Left forelimb (tissue), 1 donor: ENCODE measurements around the gene ALDOC.

ENCODE experiments used
- DNase-seq: peaks from one replicate; pipeline ENCODE4 v3.0.0-alpha.2; 2018; ENCODE audit warnings: low spot score

Gene ALDOC

GRCh38 chr17:28552176-28552999, 24.3 kb downstream of the ALDOC start, which contains the start of gene UNC119:
TSS of gene UNC119 (minus strand) at chr17:28552624. CDS start at chr17:28552557, 67 bp downstream.
- peak; percentile 90 for DNase-seq

DNA sequence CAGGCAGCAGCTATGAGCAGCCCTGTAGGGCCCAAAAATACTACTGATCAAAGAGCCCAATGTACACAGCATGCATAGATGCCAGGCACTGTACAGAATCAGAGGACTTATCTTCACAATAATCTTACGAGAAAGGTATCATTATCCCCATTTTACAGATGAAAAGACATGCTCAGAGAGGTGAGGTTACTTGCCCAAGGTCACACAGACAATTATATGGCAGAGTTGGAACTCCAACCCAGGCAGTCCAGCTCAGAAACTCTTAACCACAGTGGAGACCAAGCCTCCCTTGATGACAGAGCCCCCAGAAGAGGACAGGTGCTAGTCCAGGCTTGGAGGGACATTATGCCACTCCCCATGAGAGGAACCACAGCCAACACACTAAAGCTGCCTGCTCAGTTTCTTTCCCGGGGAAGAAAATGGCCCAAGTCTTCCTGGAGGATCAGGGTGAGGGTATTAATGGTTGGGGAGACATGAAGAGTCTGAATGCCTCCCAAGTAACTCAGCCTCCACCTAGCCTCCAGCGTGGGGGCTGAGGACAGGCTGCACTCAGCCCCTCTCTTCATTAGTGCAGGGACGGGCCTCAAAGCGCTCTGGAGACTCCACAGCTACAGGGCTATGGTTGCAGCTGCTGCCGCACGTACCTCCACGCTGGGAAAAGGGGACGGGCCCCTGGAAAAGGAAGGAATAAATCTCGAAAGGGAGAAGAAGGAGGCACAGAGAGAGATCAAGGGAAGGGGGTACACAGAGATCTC, 25.1 kb downstream of the ALDOC start:
- DNase-seq, result no peak

GRCh38 chr17:28550858-28551257, 25.8 kb downstream of the ALDOC start:
- no peak for DNase-seq

- DNase-seq, result no peak
Observed at GRCh38 chr17:28549236-28550132, 27.2 kb downstream of the ALDOC start.

GRCh38 chr17:28548417-28549130, 28.1 kb downstream of the ALDOC start:
- no peak for DNase-seq

DNA sequence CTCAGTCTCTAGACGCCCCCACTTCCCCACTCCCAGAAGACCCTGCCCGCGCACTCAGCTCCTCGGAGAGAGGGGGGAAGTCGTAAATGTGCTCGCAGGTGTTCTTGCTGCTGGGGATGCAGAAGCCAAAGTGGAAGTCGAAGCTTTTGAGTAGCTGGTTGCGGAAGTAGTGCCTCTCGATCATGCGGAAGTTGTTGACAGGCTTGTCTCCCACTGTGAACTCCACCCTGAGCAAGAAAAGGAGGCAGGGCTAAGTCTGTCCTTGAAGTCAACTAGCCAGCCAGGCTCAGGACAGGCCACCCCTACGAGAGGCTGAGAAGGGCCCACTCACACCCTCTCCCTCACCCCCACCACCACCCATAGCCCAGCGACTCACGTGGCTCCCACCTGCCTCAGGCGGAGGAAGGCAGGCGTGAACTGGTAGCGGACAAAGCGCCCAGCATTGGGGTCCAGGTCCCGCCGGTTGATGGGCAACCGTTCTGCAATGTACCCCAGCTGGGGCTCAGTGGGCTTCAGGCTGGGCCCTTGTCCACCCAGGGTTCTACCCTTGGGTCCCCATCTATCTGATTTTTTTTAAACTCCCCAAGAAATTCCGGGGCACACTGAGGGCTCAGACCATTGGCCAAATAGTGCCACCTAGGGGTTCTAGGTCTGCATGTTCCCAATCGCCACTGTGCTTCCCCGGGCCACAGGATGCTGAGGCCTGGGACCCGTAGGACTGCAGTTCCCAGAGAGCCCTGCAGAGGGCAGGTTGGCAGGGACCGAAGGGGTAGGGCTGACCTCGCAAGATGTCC, 28.9 kb downstream of the ALDOC start:
- DNase-seq, result no peak

- no peak for DNase-seq
Observed at GRCh38 chr17:28547096-28547622, 29.5 kb downstream of the ALDOC start.

DNA sequence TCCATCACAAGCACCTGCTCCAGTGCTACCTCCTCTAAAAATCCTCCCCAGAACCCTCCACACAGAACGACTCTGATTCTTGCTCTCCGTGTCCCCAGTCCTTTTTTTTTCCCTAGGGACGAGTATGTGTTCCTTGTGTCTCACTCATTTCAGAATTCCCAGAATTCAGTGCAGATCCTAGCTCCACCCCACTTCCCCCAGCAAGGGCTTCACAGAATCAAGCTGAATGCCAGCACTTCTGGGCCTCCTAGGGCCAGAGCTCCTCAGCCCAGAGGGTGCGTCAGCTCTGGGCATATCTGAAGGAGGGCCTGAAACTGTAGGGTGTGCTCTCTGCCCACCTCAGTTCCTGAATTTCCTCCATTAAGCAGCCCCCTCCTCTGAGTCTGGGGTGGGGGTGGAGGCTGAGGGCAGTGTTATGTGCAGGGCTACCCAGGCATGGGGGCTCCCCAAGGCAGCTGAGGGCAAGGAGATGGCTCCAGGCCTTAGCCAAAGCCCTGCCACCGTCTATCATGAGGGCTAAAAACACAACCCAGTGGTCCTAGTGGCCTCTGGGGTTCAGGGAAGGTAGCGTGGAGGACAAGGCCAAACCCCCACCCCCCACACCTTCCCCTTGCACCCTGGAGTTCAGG, 30.8 kb downstream of the ALDOC start:
- no peak for DNase-seq

- DNase-seq, result no peak
Observed at GRCh38 chr17:28545141-28545503, 31.6 kb downstream of the ALDOC start.

GRCh38 chr17:28544402-28545140, 32.1 kb downstream of the ALDOC start:
- no peak for DNase-seq

DNA sequence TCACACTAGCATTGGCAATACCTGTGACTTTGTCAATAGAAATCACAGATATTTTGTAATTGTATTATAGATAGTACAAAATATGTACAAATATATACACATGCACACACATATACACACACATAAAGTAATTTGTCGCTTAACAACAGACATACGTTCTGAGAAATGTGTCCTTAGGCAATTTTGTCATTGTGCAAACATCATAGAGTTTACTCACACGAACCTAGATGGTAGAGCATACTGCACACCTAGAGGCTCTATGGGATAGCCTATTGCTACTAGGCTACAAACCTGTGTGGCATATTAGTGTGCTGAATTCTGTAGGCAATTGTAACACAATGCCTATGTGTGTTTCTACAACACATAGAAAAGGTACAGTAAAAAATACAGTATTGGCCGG, 35.3 kb downstream of the ALDOC start:
- no peak for DNase-seq

- no peak for DNase-seq
Observed at GRCh38 chr17:28540231-28540630, 36.5 kb downstream of the ALDOC start.

- no peak for DNase-seq
Observed at GRCh38 chr17:28538296-28538895, 38.3 kb downstream of the ALDOC start.

DNA sequence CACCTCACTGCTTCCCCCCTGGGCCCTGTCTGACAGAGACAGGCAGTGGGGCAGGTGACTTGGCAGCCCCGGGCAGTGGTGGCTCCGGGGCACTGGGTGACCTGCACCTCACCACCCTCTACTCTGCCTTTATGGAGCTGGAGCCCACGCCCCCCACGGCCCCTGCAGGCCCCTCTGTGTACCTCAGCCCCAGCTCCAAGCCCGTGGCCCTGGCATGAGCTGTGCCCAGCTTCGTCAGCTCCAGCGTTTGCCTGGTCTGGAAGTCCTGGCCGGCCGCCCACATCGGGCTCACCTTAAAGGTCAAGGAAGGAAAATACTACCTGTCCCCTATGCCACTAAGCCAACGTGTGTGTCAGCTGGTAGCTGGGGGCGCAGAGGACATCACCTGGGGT, 39.5 kb downstream of the ALDOC start:
- no peak for DNase-seq

- no peak for DNase-seq
Observed at GRCh38 chr17:28536532-28537218, 40.0 kb downstream of the ALDOC start.

GRCh38 chr17:28534740-28535375, 41.8 kb downstream of the ALDOC start:
- DNase-seq, result no peak

GRCh38 chr17:28533091-28533807, 43.4 kb downstream of the ALDOC start:
- DNase-seq, result no peak
